ENCODE data around the gene FGF14. TPM values are rescaled to one million over a fixed set of nuclear protein-coding genes. Genes with fewer than 3 reads are reported as not detected.

The FGF14 gene
- total and polyA plus RNA-seq, 2 donors (not counting 1 experiment from before 2014, with no cell fraction given): under 0.01 TPM; not detected in 1

DNA sequence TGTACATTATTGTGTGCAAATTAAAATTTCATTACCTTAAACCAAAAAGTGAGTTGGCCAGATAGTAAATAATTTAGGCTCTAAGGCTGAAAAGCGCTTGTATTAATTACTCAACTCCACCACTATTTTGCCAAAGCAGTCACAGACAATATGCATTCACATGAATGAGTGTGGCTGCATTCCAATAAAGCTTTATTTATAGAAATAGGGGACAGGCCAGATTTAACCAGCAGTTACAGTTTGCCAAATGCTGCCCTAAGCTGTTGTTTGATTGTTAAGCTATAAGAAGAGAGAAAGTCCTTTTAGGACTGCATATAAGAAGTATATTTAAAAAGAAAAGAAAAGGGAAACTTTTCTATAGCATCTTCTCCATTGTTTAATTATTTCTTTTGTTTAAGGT, 606.8 kb downstream of the FGF14 start:
- H3K4me3 Mint-ChIP-seq: no peak overlapping the region
- TF ChIP-seq, protein P1, sequence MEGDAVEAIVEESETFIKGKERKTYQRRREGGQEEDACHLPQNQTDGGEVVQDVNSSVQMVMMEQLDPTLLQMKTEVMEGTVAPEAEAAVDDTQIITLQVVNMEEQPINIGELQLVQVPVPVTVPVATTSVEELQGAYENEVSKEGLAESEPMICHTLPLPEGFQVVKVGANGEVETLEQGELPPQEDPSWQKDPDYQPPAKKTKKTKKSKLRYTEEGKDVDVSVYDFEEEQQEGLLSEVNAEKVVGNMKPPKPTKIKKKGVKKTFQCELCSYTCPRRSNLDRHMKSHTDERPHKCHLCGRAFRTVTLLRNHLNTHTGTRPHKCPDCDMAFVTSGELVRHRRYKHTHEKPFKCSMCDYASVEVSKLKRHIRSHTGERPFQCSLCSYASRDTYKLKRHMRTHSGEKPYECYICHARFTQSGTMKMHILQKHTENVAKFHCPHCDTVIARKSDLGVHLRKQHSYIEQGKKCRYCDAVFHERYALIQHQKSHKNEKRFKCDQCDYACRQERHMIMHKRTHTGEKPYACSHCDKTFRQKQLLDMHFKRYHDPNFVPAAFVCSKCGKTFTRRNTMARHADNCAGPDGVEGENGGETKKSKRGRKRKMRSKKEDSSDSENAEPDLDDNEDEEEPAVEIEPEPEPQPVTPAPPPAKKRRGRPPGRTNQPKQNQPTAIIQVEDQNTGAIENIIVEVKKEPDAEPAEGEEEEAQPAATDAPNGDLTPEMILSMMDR (IDR thresholded peaks at IDR 0.05): no peak
- intact Hi-C loops (cut with micrococcal nuclease): no loop called here
- DNase-seq (no peak), ATAC-seq (ENCODE audit: low read depth) (no peak)
- no peaks in the 10 kb centered on the region for H3K4me1 Mint-ChIP-seq
- Histone ChIP-seq H3K9ac (ENCODE audit: low read length) (no peak overlapping the region), H3K36me3 (replicated peaks in 1 of 2; ENCODE audit: control extremely low read depth in 1 of 2, control insufficient read depth in 1 of 2, extremely low read depth in 1 of 2, insufficient read depth in 2 of 2, low read length in 1 of 2) (no peaks in the 10 kb centered on the region), H3K27me3 (replicated peaks in 1 of 4; ENCODE audit: control extremely low read depth in 1 of 4, control insufficient read depth in 3 of 4, insufficient read depth in 4 of 4, low read length in 3 of 4) (no peaks in the 10 kb centered on the region), H3K9me3 (ENCODE audit: control extremely low read depth in 1 of 3, control insufficient read depth in 2 of 3, insufficient read depth in 1 of 3, low read length in 2 of 3) (no peaks in the 10 kb centered on the region), H3K4me1 (ENCODE audit: control insufficient read depth in 2 of 2, insufficient read depth in 2 of 2, low read length in 2 of 2) (no peaks in the 10 kb centered on the region), H3K4me2 (replicated peaks; ENCODE audit: low read depth, low read length, poor library complexity, severe bottlenecking) (no peak overlapping the region), H3K4me3 (ENCODE audit: control extremely low read depth in 1 of 5, extremely low read depth in 1 of 5, insufficient read depth in 1 of 5, low read depth in 2 of 5, low read length in 4 of 5) (no peak overlapping the region), H4K20me1 (ENCODE audit: control insufficient read depth, insufficient read depth, low read length, poor library complexity, severe bottlenecking) (no peaks in the 10 kb centered on the region), H3K79me2 (ENCODE audit: control insufficient read depth, insufficient read depth, low read length) (no peaks in the 10 kb centered on the region), H2AFZ (ENCODE audit: insufficient read depth, low read depth, low read length, poor library complexity, severe bottlenecking) (no peak overlapping the region), H3K27ac (ENCODE audit: low read length in 2 of 2) (no peak overlapping the region)
- no CpG with 5 or more reads among the region's 1 CpG for WGBS (ENCODE audit: insufficient coverage)
- ChIA-PET POLR2A (no interaction called here), CTCF (no interaction called here)
- H3K27ac Mint-ChIP-seq: no peak overlapping the region
- no peaks in the 10 kb centered on the region for H3K9me3 Mint-ChIP-seq (ENCODE audit: insufficient read depth)
- H3K27me3 Mint-ChIP-seq: no peaks in the 10 kb centered on the region

DNA sequence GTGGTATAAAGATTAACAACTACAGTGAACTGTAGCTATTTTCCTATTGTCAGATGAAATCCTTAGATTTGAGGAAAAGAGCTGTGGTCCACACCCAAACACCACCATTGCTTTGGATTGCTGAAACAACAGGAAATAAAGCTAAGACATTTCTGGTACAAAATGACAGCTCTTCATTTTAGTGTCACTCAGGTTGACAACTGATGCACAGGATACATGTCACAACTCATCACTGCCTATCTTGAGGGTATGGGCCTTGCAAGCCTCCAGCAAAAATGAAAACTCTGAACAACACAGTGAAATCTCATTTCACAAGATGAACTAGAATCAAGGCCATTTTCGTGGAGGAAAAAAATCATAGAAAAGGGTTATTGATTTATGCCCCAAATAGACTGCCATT, 609.7 kb downstream of the FGF14 start:
- H3K4me3 Mint-ChIP-seq: no peak overlapping the region
- CTCF ChIA-PET: no interaction called here

More for the DNA sequence above, 609.7 kb downstream of the FGF14 start:
- Histone ChIP-seq H3K4me3 (ENCODE audit: control extremely low read depth in 1 of 5, extremely low read depth in 1 of 5, insufficient read depth in 1 of 5, low read depth in 2 of 5, low read length in 4 of 5) (no peak overlapping the region), H3K9me3 (ENCODE audit: control extremely low read depth in 1 of 3, control insufficient read depth in 2 of 3, insufficient read depth in 1 of 3, low read length in 2 of 3) (no peaks in the 10 kb centered on the region), H2AFZ (ENCODE audit: insufficient read depth, low read depth, low read length, poor library complexity, severe bottlenecking) (no peak overlapping the region), H3K4me2 (replicated peaks; ENCODE audit: low read depth, low read length, poor library complexity, severe bottlenecking) (no peak overlapping the region), H4K20me1 (ENCODE audit: control insufficient read depth, insufficient read depth, low read length, poor library complexity, severe bottlenecking) (no peaks in the 10 kb centered on the region), H3K27me3 (replicated peaks in 1 of 4; ENCODE audit: control extremely low read depth in 1 of 4, control insufficient read depth in 3 of 4, insufficient read depth in 4 of 4, low read length in 3 of 4) (no peaks in the 10 kb centered on the region), H3K79me2 (ENCODE audit: control insufficient read depth, insufficient read depth, low read length) (no peaks in the 10 kb centered on the region), H3K36me3 (replicated peaks in 1 of 2; ENCODE audit: control extremely low read depth in 1 of 2, control insufficient read depth in 1 of 2, extremely low read depth in 1 of 2, insufficient read depth in 2 of 2, low read length in 1 of 2) (no peaks in the 10 kb centered on the region), H3K9ac (ENCODE audit: low read length) (no peak overlapping the region), H3K27ac (ENCODE audit: low read length in 2 of 2) (no peak overlapping the region), H3K4me1 (ENCODE audit: control insufficient read depth in 2 of 2, insufficient read depth in 2 of 2, low read length in 2 of 2) (no peaks in the 10 kb centered on the region)
- no peaks in the 10 kb centered on the region for H3K27me3 Mint-ChIP-seq
- no peaks in the 10 kb centered on the region for H3K9me3 Mint-ChIP-seq (ENCODE audit: insufficient read depth)
- POLR2A ChIA-PET: no interaction called here
- intact Hi-C loops (cut with micrococcal nuclease): no loop called here
- no peak for DNase-seq
- no peak for TF ChIP-seq EZH2 (IDR thresholded peaks at IDR 0.05; ENCODE audit: borderline replicate concordance, insufficient read depth, low read depth, low read length, poor library complexity, severe bottlenecking)
- TF ChIP-seq, protein P1 (IDR thresholded peaks at IDR 0.05): no peak
- H3K4me1 Mint-ChIP-seq: no peaks in the 10 kb centered on the region
- ATAC-seq (ENCODE audit: low read depth): no peak
- no CpG with 5 or more reads among the region's 1 CpG for WGBS (ENCODE audit: insufficient coverage)
- H3K27ac Mint-ChIP-seq: no peak overlapping the region

All from B cell (primary cell).